Esophagus squamous epithelium (tissue), 4 donors: ENCODE results near the gene TRIM63.

Experiments
- CTCF ChIP-seq, 6 experiments: fragments of 450-650 bp in 4 of 6; fragments of 200-600 bp in 2 of 6; sonication (generic) in 2 of 6; IDR thresholded peaks; one replicate each; pipeline ENCODE4 v1.5.1; 2016 to 2019; ENCODE audit warnings: antibody characterized with exemption in 6 of 6, mild to moderate bottlenecking in 4 of 6, moderate library complexity in 4 of 6
- POLR2A ChIP-seq, 4 donors: fragments of 450-650 bp; IDR thresholded peaks; one replicate each; pipeline ENCODE4 v1.6.1; 2017; ENCODE audit warnings: antibody characterized with exemption in 4 of 4, mild to moderate bottlenecking in 4 of 4, moderate library complexity in 3 of 4

GRCh38 chr1:26041401-26041800 lies 26.0 kb downstream of the TRIM63 start:
- TF ChIP-seq CTCF (IDR thresholded peaks at IDR 0.05) (no peak), POLR2A (IDR thresholded peaks at IDR 0.05) (no peak)
